Activated CD4-positive, alpha-beta T cell treated with anti-CD3 and anti-CD28 coated beads for 4 hours (primary cell): ENCODE results near the gene OR4M1.
"Not testable (repeated sequence)": the region's sequence is repeated elsewhere in the genome, so short reads cannot be mapped to it uniquely, and the experiment has no call there.

Experiments used
- DNase-seq, 2 donors: peaks; one replicate each; pipeline ENCODE4 v3.0.0-alpha.2; 2020

OR4M1 gene

GRCh38 chr14:19823765-19824164 is 50.5 kb downstream of the OR4M1 start:
- DNase-seq = no peak

GRCh38 chr14:19827626-19828244 is 54.4 kb downstream of the OR4M1 start:
- DNase-seq = not testable (repeated sequence)

DNA sequence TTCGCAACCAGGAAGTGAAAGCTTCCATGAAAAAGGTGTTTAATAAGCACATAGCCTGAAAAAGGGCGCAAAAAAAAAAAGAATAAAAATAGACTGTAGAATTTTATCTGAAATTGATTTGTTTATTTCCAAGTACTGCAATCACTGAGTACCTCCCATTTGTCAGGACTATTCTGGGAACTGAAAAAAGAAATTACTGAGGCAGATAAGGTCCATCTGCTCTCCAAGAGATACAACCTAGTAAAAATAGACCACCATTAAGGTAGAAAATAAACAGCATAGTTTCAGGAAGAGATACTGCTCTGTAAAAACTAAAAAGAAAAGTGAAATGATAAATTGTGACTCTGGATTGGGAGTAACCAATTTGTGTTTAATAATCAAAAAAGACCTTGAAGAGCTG is 55.0 kb downstream of the OR4M1 start:
- no peak for DNase-seq
